Activated CD8-positive, alpha-beta memory T cell treated with anti-CD3 and anti-CD28 coated beads for 36 hours (primary cell): Measurements from ENCODE around the gene VPS54. TPM values are rescaled to one million over a fixed set of nuclear protein-coding genes. Genes with fewer than 3 reads are reported as not detected.

ENCODE experiments used
- total RNA-seq, 2 experiments: library from RNA; stranded (reverse); gene quantifications; one replicate each; pipeline ENCODE4 v1.2.3, GENCODE V29; 2021

The VPS54 gene
- total RNA-seq, 2 experiments from 2014 or later: 11.1 to 11.7 TPM

Other genes with a start within 250 kb of the VPS54 start
- gene UGP2, start 177.5 kb downstream of the VPS54 start, total RNA-seq: 10 to 100 TPM; 56.4 to 59.1 TPM
- gene PELI1, start 125.0 kb upstream of the VPS54 start, total RNA-seq: 10 to 100 TPM; 32.5 to 34.0 TPM